Neural crest cell (in vitro differentiated cells): ENCODE data around the gene GNAQ. TPM values are rescaled to one million over a fixed set of nuclear protein-coding genes. Genes with fewer than 3 reads are reported as not detected.

ENCODE experiments used
- DNase-seq: peaks from one replicate; pipeline ENCODE4 v3.0.0; 2021; ENCODE audit warnings: low read depth, mixed read lengths, low spot score
- H3K27ac Mint-ChIP-seq: one replicate; pipeline ENCODE4 v1.8.0; 2021; ENCODE audit warnings: mild to moderate bottlenecking, mixed read lengths; ENCODE audit not compliant: unreplicated experiment
- H3K27me3 Mint-ChIP-seq: 2 replicates; pipeline ENCODE4 v1.8.0; 2021; ENCODE audit warnings: low read depth, mild to moderate bottlenecking, mixed read lengths
- H3K36me3 Mint-ChIP-seq: 2 replicates; pipeline ENCODE4 v1.8.0; 2021; ENCODE audit warnings: low read depth, mild to moderate bottlenecking, mixed read lengths
- H3K4me1 Mint-ChIP-seq: 2 replicates; pipeline ENCODE4 v1.8.0; 2021; ENCODE audit warnings: mixed read lengths
- H3K4me3 Mint-ChIP-seq: one replicate; pipeline ENCODE4 v1.8.0; 2021; ENCODE audit warnings: mild to moderate bottlenecking, mixed read lengths
- H3K9me3 Mint-ChIP-seq: 2 replicates; pipeline ENCODE4 v1.8.0; 2021; ENCODE audit warnings: mixed read lengths
- CTCF ChIP-seq: fragments of 200-600 bp; sonication (generic); conservative IDR thresholded peaks from 2 replicates; pipeline ENCODE4 v1.5.0; 2021; ENCODE audit warnings: antibody characterized with exemption, mild to moderate bottlenecking
- long read RNA-seq: library from polyadenylated mRNA; unstranded; transcript quantifications from one replicate; pipeline ENCODE4 v2.0.0, GENCODE V29; 2020
- total RNA-seq: library from RNA; stranded (reverse); gene quantifications from 2 replicates; pipeline ENCODE4 v1.2.1, GENCODE V29; 2021

GNAQ gene
- 53.3 and 59.1 TPM in 2 replicates for total RNA-seq
- long read RNA-seq, full-length matches to known transcripts: 3 of 23 reads
- long read RNA-seq, partial matches to known transcripts: 7 of 23 reads
- long read RNA-seq, other reads (novel, unspliced or antisense): 13 of 23 reads

GRCh38 chr9:78031444-78031892, at the start of gene GNAQ:
Gene GNAQ, minus strand, starts transcription at chr9:78031811. Its CDS starts 576 bp downstream, at chr9:78031235.
- Mint-ChIP-seq H3K4me1 (peaks cover 57% of the 10 kb centered on the region), H3K27ac (peak within 1 kb of the TSS; percentile 96), H3K36me3 (no peaks in the 10 kb centered on the region), H3K4me3 (peak within 1 kb of the TSS; percentile 97), H3K9me3 (no peaks in the 10 kb centered on the region), H3K27me3 (no peaks in the 10 kb centered on the region)
- peak; percentile 45 for DNase-seq
- TF ChIP-seq CTCF: no peak

- no peak overlapping the region for H3K27ac Mint-ChIP-seq
- H3K4me1 Mint-ChIP-seq: no peaks in the 10 kb centered on the region
- no peak for TF ChIP-seq CTCF
Measured at GRCh38 chr9:78074385-78075291, 43.0 kb upstream of the GNAQ start.

GRCh38 chr9:78073722-78074121, 42.1 kb upstream of the GNAQ start:
- no peaks in the 10 kb centered on the region for H3K27me3 Mint-ChIP-seq
- no peak overlapping the region for H3K27ac Mint-ChIP-seq
- no peak overlapping the region for H3K4me3 Mint-ChIP-seq
- no peak for DNase-seq
- peaks cover 6% of the 10 kb centered on the region for H3K9me3 Mint-ChIP-seq
- TF ChIP-seq CTCF: no peak
- H3K4me1 Mint-ChIP-seq: no peaks in the 10 kb centered on the region
- peaks cover 7% of the 10 kb centered on the region for H3K36me3 Mint-ChIP-seq

More at GRCh38 chr9:78074385-78075291, 43.0 kb upstream of the GNAQ start:
- no peak overlapping the region for H3K4me3 Mint-ChIP-seq
- peaks cover 8% of the 10 kb centered on the region for H3K9me3 Mint-ChIP-seq
- H3K36me3 Mint-ChIP-seq: peaks cover 7% of the 10 kb centered on the region
- H3K27me3 Mint-ChIP-seq: no peaks in the 10 kb centered on the region
- no peak for DNase-seq

GRCh38 chr9:78072586-78073199, 41.1 kb upstream of the GNAQ start:
- Mint-ChIP-seq H3K27me3 (no peaks in the 10 kb centered on the region), H3K27ac (no peak overlapping the region), H3K4me1 (no peaks in the 10 kb centered on the region), H3K4me3 (no peak overlapping the region), H3K9me3 (peaks cover 6% of the 10 kb centered on the region), H3K36me3 (peaks cover 3% of the 10 kb centered on the region)
- no peak for DNase-seq
- TF ChIP-seq CTCF: no peak

GRCh38 chr9:78070521-78070920, 38.9 kb upstream of the GNAQ start:
- no peaks in the 10 kb centered on the region for H3K27me3 Mint-ChIP-seq
- H3K27ac Mint-ChIP-seq: no peak overlapping the region
- H3K4me3 Mint-ChIP-seq: no peak overlapping the region
- no peak for TF ChIP-seq CTCF
- peaks cover 16% of the 10 kb centered on the region for H3K9me3 Mint-ChIP-seq
- no peak for DNase-seq
- no peaks in the 10 kb centered on the region for H3K4me1 Mint-ChIP-seq
- H3K36me3 Mint-ChIP-seq: peaks cover 6% of the 10 kb centered on the region
